HEK293 (cell line): ENCODE measurements around the gene CDYL.

Experiments used
- CTCF ChIA-PET: fragments of 350-600 bp; formaldehyde crosslinking; extraction: SDS; loops from one replicate; lab custom pipeline; 2021; ENCODE audit warnings: antibody characterized with exemption; lab: Yijun Ruan, JAX
- POLR2A ChIA-PET: fragments of 300-600 bp; formaldehyde crosslinking; extraction: SDS; loops from one replicate; lab custom pipeline; 2020; ENCODE audit warnings: antibody characterized with exemption, inconsistent platforms; lab: Yijun Ruan, JAX
- H3K27ac ChIP-seq: fragments of 200-500 bp; sonication (Bioruptor generic); 2 replicates; pipeline ENCODE4 v1.5.1; 2014; ENCODE audit warnings: low read depth, low read length, control low read depth, inconsistent platforms; ENCODE audit errors: extremely low read depth
- H3K36me3 ChIP-seq, 2 experiments: fragments of 200-500 bp in 1 of 2; sonication (Bioruptor generic) in 1 of 2; 1 replicate in 1 of 2; 2 replicates in 1 of 2; pipeline ENCODE4 v1.5.1; 2014 to 2017; ENCODE audit warnings: inconsistent platforms in 2 of 2, low read length in 2 of 2; ENCODE audit not compliant: control insufficient read depth in 2 of 2, insufficient read depth in 1 of 2
- H3K4me1 ChIP-seq: fragments of 200-500 bp; sonication (Bioruptor generic); 2 replicates; pipeline ENCODE4 v1.5.1; 2014; ENCODE audit warnings: mild to moderate bottlenecking, low read length, inconsistent platforms; ENCODE audit not compliant: control insufficient read depth, insufficient read depth
- H3K4me3 ChIP-seq: 2 replicates; pipeline ENCODE4 v1.5.1; 2011; ENCODE audit warnings: low read depth, mild to moderate bottlenecking, control low read depth, low read length, moderate library complexity
- H3K9me3 ChIP-seq: fragments of 200-500 bp; sonication (Bioruptor generic); 2 replicates; pipeline ENCODE4 v1.5.1; 2014; ENCODE audit warnings: low read depth, low read length, inconsistent platforms; ENCODE audit not compliant: control insufficient read depth, insufficient read depth
- BCL6B ChIP-seq: fragments of 450-650 bp; formaldehyde crosslinking; IDR thresholded peaks from 2 replicates; pipeline ENCODE4 v1.5.1; 2017; ENCODE audit warnings: missing biosample characterization, missing genetic modification characterization
- CTCF ChIP-seq: fragments of 450-650 bp; formaldehyde crosslinking; IDR thresholded peaks from 2 replicates; pipeline ENCODE4 v1.5.1; 2016; ENCODE audit warnings: missing biosample characterization, missing genetic modification characterization
- KLF1 ChIP-seq: fragments of 450-650 bp; formaldehyde crosslinking; IDR thresholded peaks from 2 replicates; pipeline ENCODE4 v1.5.1; 2016; ENCODE audit warnings: missing biosample characterization, missing genetic modification characterization
- SCRT2 ChIP-seq: fragments of 450-650 bp; formaldehyde crosslinking; IDR thresholded peaks from 2 replicates; pipeline ENCODE4 v1.5.1; 2016; ENCODE audit warnings: missing biosample characterization, missing genetic modification characterization
- TRIM28 ChIP-seq: IDR thresholded peaks from 2 replicates; pipeline ENCODE4 v1.6.1; 2011; ENCODE audit warnings: low read length, control low read depth, borderline replicate concordance
- YY2 ChIP-seq: fragments of 450-650 bp; formaldehyde crosslinking; IDR thresholded peaks from 2 replicates; pipeline ENCODE4 v1.5.1; 2016; ENCODE audit warnings: missing biosample characterization, missing genetic modification characterization
- ZBTB44 ChIP-seq: fragments of 450-650 bp; IDR thresholded peaks from 2 replicates; pipeline ENCODE4 v1.5.1; 2018; ENCODE audit warnings: missing biosample characterization, mild to moderate bottlenecking, missing genetic modification characterization
- ZNF132 ChIP-seq: fragments of 450-650 bp; formaldehyde crosslinking; IDR thresholded peaks from 2 replicates; pipeline ENCODE4 v1.5.1; 2017; ENCODE audit warnings: missing biosample characterization, missing genetic modification characterization, borderline replicate concordance
- ZNF335 ChIP-seq: fragments of 450-650 bp; formaldehyde crosslinking; conservative IDR thresholded peaks from 2 replicates; pipeline ENCODE4 v1.5.1; 2016; ENCODE audit warnings: missing biosample characterization, missing genetic modification characterization
- ZNF501 ChIP-seq: fragments of 450-650 bp; formaldehyde crosslinking; IDR thresholded peaks from 2 replicates; pipeline ENCODE4 v1.5.1; 2016; ENCODE audit warnings: missing biosample characterization, missing genetic modification characterization
- ZNF529 ChIP-seq: fragments of 450-650 bp; formaldehyde crosslinking; IDR thresholded peaks from 2 replicates; pipeline ENCODE4 v1.5.1; 2017; ENCODE audit warnings: missing genetic modification characterization, missing biosample characterization; ENCODE audit not compliant: insufficient replicate concordance
- TF ChIP-seq, protein P1 (sequence below): fragments of 450-650 bp; formaldehyde crosslinking; IDR thresholded peaks from 2 replicates; pipeline ENCODE4 v1.5.1; 2017; ENCODE audit warnings: missing biosample characterization, missing genetic modification characterization

CDYL gene

DNA sequence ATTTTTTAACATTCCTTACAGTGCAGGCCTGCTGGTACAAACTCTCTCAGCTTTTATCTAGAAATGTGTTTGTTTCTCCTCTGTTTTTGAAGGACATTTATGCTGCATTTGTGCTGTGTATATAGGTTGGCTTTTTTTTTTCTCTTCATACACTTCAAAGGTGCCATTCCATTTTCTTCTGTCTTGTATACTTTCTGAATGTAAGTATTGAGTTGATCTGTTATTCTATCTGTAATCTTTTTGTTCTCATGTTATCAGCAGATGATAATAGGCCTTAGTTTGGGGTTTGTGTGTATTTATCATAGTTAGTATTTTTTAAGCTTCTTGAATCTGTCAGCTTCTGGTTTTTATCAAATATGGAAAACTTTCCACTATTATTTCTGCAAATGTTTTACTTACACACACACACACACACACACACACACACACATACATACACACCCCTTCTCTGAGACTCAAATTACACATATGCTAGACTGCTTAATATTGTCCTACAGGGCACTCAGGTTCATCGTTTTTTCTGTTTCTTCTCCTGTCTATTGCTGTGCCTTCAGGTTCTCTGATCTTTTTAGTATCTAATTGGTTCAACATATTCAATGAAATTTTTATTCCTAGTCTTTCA is 153.0 kb downstream of the CDYL start:
- TF ChIP-seq TRIM28: 0 out of 2 replicates have a peak, but pooled peaks have one; percentile 33
- TF ChIP-seq, protein P1, sequence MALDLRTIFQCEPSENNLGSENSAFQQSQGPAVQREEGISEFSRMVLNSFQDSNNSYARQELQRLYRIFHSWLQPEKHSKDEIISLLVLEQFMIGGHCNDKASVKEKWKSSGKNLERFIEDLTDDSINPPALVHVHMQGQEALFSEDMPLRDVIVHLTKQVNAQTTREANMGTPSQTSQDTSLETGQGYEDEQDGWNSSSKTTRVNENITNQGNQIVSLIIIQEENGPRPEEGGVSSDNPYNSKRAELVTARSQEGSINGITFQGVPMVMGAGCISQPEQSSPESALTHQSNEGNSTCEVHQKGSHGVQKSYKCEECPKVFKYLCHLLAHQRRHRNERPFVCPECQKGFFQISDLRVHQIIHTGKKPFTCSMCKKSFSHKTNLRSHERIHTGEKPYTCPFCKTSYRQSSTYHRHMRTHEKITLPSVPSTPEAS: peak; percentile 62
- TF ChIP-seq SCRT2 (tag by site-specific recombination): no peak
- Histone ChIP-seq H3K36me3 (no peaks in the 10 kb centered on the region), H3K27ac (no peak overlapping the region), H3K4me1 (no peaks in the 10 kb centered on the region), H3K4me3 (no peak overlapping the region), H3K9me3 (no peaks in the 10 kb centered on the region)
- CTCF ChIA-PET: interaction anchor here (0.6 to 0.9 kb wide), 3 partner anchors 227 to 617 kb away, joined by 3 to 4 read pairs (median 3); no protein-coding TSS in a partner anchor
- POLR2A ChIA-PET: interaction anchor here (0.6 kb wide), 1 partner anchor 253 kb away, joined by 5 read pairs; no protein-coding TSS in a partner anchor

DNA sequence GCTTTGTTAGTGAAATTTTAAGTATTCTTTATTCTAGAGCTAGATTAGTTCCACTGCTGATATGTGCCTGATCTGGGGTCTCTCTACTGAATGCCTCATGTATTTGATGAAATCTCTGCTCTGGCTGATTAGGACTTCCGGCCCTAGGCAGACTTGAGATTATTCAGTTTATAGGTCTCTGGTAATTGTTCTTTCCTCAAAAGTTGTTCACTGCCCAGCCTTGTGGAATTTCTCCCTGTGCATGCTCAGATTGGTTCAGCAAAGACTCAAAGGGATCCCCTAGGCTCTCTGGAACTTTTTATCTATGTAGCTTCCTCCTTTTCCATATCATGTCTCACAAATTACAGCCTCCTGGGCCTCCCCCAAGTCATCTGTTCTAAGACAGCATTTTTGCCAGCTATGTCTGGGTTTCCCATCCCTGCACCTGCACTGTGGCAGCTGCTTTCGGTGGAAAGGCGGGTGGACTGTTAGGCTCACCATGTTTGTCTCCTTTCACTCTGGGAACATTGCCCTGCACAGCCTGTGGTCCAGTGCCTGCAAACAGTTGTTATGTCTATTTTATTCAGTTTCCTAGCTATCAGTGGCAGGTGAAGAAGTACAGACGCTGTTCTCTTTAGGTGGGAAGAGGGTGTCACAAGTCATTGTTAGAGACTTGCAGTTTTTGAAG is 154.0 kb downstream of the CDYL start:
- H3K9me3 ChIP-seq: no peaks in the 10 kb centered on the region
- CTCF ChIA-PET: interaction anchor here (0.7 kb wide), 1 partner anchor 148 kb away, joined by 3 read pairs; no protein-coding TSS in a partner anchor
- no peak overlapping the region for H3K4me3 ChIP-seq
- TF ChIP-seq YY2: no peak
- no peak for TF ChIP-seq ZNF335 (tag by site-specific recombination)
- TF ChIP-seq BCL6B (tag by site-specific recombination): no peak
- no peak for TF ChIP-seq ZNF132 (tag by site-specific recombination)
- no peak for TF ChIP-seq CTCF (tag by site-specific recombination)
- TF ChIP-seq ZBTB44 (tag by site-specific recombination): no peak
- TF ChIP-seq ZNF529 (tag by site-specific recombination): no peak
- TF ChIP-seq, all 188 proteins: peak for 0
- POLR2A ChIA-PET: no interaction called here
- Histone ChIP-seq H3K4me1 (no peaks in the 10 kb centered on the region), H3K36me3 (no peaks in the 10 kb centered on the region), H3K27ac (no peak overlapping the region)

- POLR2A ChIA-PET: no interaction called here
- Histone ChIP-seq H3K27ac (no peak overlapping the region), H3K9me3 (no peaks in the 10 kb centered on the region)
- TF ChIP-seq KLF1 (peak; percentile 30; the same call in 1 of the 2 replicates), ZNF501 (no peak)
- TF ChIP-seq, all 188 proteins: peak for 1
- H3K4me1 ChIP-seq: no peaks in the 10 kb centered on the region
- CTCF ChIA-PET: interaction anchor here (0.6 to 1.0 kb wide), 2 partner anchors 103 to 408 kb away, joined by 4 read pairs; no protein-coding TSS in a partner anchor
- no peak overlapping the region for H3K4me3 ChIP-seq
- H3K36me3 ChIP-seq: peaks cover 0 to 5% of the 10 kb centered on the region in 2 experiments; a peak in 1 of 3 replicates
Observed at GRCh38 chr6:4931530-4932227, 155.5 kb downstream of the CDYL start.
